Fibroblast of skin of scalp (primary cell): ENCODE data around the gene CST11. TPM values are rescaled to one million over a fixed set of nuclear protein-coding genes. Genes with fewer than 3 reads are reported as not detected.
"Not testable (repeated sequence)": the region's sequence is repeated elsewhere in the genome, so short reads cannot be mapped to it uniquely, and the experiment has no call there.

Experiments used
- DNase-seq: peaks from one replicate; pipeline ENCODE4 v3.0.0-alpha.2; 2013
- polyA plus RNA-seq, 2 experiments: library from polyadenylated mRNA; unstranded; fragments of 120-200 nt; gene quantifications; one replicate each; pipeline ENCODE4 v1.2.1, GENCODE V29; 2013; ENCODE audit not compliant: insufficient read length in 2 of 2

Gene CST11, protein sequence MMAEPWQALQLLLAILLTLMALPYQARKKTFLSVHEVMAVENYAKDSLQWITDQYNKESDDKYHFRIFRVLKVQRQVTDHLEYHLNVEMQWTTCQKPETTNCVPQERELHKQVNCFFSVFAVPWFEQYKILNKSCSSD
- polyA plus RNA-seq (2013, experiment 1 of 2; ENCODE audit: insufficient read length) = not detected
- not detected for polyA plus RNA-seq (2013, experiment 2 of 2; ENCODE audit: insufficient read length)

DNA sequence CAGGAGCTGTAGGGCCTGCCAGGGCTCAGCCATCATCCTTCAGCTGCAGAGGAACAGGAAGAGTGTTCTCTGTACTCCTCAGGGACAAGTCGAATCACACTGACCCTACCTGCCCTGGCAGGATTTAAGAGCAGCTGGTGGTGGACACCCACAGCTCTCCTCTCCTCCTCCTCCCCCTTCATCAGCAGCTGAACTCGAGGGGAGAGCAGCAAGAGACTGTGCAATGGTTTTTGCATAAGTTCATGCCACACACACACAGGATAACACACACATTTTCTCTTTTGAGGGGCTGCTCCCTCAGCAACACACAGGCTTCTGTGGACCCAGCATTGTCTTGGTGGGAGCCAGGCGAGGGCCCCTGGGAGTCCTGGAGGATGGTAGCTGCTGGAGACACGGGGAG, at the start of gene CST11:
Gene CST11, minus strand, starts transcription at position 101 of the 400 bp plus-strand sequence. Its CDS starts 65 bp downstream, at position 36.
- DNase-seq = no peak

DNA sequence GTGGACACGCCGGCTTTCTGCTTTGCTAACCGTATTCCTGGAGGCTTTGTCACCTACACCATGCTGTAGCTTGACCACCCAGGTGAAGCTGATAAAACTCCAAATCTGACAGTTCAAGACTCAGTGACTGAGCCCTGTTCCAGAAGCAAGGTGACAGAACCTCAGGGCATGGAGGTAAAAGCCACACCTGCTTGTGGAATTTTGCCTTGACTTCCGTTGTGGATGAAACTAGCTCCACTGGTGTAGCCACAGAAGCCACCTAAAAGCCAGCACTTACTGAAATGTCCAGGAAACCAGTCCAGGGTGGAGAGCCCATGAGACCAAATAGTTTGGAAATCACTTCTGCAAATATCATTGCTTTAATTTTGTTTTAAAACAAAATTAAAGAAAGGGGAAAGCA, 49.2 kb upstream of the CST11 start:
- DNase-seq = no peak

DNA sequence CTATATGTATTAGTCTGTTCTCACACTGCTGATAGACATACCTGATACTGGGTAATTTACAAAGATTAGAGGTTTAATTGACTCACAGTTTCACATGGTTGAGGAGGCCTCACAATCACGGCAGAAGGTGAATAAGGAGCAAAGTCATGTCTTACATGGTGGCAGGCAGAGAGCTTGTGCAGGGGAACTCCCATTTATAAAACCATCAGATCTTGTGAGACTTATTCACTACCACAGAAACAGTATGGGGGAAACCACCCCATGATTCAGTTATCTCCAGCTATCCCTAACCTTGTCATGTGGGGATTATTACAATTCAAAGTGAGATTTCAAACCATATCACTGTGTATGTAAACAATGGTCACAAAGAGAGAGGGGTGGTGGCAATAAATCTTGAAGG, 44.9 kb upstream of the CST11 start:
- DNase-seq = no peak

DNA sequence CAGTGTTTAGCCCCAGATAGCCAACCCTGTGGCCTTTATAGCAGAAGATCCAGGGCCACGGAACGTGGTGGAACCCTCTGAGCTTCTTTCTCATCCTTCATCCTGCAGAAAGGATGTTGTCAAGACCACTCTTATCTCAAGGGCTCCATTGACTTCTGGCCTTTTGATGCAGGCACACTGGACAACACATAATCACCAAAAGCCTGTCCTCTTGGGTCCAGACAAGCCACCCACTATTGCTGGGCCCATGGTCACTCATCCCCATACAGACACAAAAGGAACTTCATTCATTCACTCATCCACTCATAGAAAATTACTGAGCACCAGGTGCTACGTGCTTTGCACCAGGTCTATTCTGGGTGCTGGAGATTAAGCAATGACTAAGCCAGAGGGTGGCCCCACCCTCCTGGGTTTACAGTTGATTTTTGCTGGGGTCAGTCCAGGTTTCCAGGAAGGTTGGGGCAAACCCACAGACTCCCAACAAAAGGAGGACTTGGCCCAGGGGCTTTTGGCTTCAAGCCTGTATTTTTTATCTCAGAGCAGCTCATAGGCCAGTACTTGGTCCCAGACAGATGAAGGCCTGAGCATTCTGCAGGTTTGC, 40.6 kb upstream of the CST11 start:
- DNase-seq = no peak

DNA sequence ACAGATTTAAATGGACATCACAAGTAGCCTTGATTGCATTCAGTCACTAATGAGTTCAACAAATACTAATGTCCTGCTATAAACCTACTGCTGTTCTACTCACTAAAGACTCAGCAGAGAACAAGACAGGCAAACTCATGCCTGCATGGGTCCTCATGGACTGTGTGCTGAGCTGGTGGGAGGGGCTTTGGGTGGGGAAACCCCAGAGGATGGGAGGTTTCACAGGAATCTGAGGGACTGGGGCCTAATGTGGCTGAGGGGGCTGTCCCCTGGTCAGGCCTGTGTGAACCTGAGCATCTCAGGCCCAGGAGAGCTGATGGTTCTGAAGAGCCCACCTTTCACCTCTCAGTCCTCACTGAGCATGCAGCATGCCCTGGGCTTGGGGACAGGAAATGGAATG, 39.6 kb upstream of the CST11 start:
- no peak for DNase-seq

DNA sequence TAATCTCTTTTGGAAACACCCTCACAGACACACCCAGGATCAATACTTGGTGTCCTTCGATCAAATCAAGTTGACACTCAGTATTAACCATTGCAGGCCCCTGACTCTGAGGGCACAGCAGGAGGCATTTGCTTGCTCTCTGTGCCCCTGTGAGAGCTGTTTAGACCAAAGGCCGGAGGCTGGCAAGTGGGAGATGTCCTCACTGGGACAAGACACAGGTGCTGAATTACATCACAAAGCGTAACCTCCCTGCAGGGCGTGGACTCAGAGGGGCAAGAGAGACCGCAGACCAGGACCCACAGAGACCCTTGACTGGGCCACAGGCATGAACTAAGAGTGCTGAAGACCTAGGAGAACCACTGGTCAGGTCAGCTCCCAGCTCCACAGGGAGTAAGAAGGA, 38.1 kb upstream of the CST11 start, which contains the start of gene CST8:
Gene CST8, plus strand, starts transcription at position 301 of the 400 bp plus-strand sequence. CDS start 551 bp downstream, outside the sequence.
- DNase-seq = no peak

DNA sequence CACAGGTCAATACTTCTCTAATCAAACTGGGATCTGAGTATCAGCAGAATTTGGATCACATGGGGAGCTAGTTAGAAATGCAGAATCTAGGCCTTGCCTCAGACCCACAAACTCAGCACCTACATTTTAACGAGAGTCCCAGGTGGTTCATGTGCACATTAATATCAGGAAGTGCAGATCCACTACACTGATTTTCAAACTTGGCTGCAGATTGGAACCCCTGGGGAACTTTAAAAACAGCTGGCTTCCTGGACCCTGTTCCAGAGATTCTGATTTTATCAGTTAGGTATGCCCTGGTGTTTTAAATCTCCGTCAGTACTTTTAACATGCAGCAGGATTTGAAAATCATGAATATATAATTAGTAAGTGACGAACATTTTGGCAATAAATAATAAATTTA, 36.3 kb upstream of the CST11 start:
- DNase-seq = no peak

- DNase-seq = no peak
These were observed 35.8 kb upstream of the CST11 start for GRCh38 chr20:23488470-23488869.

- no peak for DNase-seq
These were observed 31.4 kb upstream of the CST11 start for GRCh38 chr20:23484081-23484480.

DNA sequence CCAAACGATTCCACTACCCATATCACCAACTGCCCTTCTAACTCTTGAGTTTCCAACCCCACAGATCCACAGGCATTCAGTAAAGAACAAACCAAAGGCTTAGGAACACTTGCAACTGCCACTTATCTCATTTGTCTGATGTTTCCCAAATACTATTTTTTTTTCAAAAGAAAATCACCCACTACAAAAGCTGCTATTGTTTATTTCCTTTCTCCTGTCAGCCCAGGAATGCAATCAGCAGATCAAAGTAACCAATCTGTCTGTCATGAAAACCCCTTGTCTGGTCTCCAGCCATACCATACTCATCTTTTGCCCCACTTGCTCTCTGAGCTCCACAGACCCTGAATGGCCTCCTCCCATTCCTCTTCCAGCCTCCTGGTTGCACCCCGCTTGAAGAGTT, 29.5 kb upstream of the CST11 start:
- no peak for DNase-seq

GRCh38 chr20:23479043-23479442, 26.4 kb upstream of the CST11 start:
- DNase-seq = no peak

DNA sequence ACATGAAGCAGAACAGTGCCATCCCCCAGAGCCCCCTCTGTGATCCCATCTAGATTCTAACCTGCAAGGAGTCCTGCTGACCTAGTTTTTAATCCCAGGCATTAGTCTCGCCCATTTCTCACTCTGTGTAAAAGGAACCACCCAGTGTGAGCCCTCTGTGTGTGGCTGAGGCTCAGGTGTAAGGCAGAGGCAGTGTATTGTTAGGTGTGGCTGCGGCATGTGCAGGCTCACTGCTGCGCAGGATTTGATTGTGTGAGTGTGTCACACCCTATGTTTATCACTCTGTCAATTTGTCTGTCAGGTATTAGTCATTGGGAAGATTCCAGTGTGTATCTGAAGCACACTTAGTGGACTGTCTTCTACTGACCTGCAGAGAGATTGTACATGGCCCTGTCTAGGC, 24.5 kb upstream of the CST11 start:
- DNase-seq = no peak

DNA sequence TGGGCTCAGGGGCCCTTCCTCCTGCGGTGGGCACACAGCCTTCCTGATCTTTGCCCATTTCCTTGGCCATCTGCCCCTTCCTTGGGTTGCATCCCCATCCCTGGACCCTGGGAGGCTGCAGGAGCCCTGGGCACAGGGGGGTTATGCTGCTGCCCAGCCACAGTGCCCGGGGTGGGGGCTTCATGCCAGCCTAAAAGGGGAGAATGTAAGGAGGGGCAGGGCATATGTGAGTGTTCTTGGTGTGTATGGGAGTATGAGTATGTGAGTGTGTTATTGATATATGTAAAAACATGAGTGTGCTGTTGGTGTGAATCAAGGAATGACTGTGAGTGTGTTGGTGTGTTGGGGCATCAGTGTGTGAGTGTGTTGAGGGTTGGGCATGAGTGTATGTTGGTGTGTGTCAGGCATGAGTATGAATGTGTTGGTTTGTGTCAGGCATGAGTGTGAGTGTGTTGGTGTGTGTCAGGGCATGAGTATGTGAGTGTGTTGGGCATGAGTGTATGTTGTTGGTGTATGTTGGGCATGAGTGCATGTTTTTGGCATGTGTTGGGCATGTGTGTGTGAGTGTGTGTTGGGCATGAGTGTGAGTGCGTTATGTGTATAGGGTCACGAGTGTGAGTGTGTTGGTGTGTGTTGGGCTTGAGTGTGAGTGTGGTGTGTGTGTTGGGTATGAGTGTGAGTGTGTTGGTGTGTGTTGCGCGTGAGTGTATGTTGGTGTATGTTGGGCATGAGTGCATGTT, 23.5 kb upstream of the CST11 start:
- DNase-seq = no peak

- DNase-seq = no peak
These were observed 22.7 kb upstream of the CST11 start for GRCh38 chr20:23475395-23475794.

DNA sequence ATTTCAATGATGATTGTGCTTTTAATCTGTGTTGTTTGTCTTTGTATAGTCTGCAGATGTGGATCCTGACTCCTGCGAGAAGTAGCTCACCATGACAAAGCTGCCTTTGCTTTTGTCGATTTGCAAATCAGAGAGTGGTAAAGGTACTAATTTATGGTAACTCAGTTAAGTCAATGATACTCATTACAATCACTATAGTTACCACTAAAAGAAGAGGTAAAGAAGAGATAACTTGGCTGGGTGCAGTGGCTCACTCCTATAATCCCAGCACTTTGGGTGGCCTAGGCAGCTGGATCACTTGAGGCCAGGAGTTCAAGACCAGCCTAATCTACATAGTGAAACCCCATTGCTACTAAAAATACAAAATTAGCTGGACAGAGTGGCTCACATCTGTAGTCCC, 20.6 kb upstream of the CST11 start:
- not testable (repeated sequence) for DNase-seq

DNA sequence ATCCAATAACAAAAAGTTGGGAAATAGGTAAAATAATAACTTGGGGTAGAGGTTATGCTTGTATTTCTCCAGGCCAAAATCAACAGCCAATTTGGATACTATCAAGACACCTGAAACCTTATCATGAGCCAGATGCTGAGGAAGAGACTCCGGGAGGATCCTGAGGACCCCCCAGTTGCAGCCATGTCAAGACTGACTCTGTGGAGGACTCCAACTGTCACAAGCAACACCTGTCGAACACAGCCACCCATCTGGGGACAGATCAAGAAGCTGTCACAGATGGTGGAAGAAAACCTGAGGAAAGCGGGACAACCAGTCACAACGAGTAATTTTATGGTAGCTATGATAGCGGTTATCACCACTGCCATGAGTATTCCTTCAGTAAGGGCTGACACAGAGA, 19.6 kb upstream of the CST11 start:
- not testable (repeated sequence) for DNase-seq

DNA sequence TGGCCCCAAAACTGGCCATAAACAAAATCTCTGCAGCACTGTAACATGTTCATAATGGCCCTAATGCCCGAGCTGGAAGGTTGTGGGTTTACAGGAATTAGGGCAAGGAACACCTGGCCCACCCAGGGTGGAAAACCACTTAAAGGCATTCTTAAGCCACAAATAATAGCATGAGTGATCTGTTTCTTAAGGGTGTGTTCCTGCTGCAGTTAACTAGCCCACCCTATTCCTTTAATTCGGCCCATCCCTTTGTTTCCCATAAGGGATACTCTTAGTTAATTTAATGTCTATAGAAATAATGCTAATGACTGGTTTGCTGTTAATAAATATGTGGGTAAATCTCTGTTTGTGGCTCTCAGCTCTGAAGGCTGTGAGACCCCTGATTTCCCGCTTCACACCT, 14.3 kb upstream of the CST11 start:
- DNase-seq = not testable (repeated sequence)

- no peak for DNase-seq
These were observed 8.5 kb upstream of the CST11 start for GRCh38 chr20:23461180-23461579.

DNA sequence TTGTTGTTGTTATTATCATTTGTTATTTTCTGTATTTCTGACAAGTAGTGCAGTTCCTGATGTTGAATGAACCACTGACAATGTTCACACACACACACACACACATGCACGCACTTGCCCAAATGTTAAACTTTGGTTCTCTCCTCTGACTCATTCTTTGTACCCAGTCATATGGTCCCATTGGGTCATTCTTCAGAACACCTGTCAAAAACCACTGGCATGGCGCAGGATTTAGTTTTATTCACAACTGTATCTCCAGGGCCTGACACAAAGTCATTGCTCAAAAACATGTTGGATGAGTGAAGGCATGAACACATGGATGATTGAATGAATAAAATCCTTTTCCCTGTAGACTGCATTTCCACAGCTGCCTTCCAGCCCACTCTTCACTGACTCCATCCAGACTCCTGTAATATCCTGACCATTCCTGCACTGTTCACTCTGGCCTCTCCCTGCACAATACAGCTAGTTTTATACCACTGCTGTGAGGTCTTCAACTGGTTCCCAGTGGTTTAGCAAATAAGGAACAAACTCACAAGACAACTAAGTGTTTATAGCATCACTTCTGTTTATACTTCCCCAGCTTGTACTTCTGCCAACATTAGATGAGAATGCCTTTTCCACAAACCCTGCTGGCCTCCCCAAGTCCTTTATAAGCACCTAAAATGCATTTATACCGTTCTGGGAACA, 6.9 kb upstream of the CST11 start:
- no peak for DNase-seq

- no peak for DNase-seq
These were observed 4.2 kb upstream of the CST11 start for GRCh38 chr20:23456873-23457272.

DNA sequence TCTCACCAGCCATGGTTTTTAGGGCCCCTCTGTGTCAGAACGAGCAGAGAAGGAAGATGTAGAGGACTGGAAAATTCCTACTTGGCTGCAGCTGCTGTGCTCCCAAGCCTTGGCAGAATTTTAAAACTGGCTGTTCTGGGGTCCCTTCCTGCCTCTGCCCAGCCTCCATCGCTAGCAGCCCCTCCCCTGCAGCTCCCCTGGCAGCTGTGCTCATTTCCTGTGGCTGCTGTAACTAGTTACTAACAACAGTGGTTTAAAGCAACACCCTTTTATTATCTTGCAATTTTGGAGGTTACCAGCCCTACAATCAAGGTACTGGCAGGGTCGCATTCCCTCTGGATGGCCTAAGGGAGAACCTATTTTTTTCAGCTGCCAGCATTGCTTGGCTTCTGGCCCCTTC, 3.7 kb upstream of the CST11 start:
- DNase-seq = no peak

GRCh38 chr20:23455639-23456038, 3.0 kb upstream of the CST11 start:
- no peak for DNase-seq

DNA sequence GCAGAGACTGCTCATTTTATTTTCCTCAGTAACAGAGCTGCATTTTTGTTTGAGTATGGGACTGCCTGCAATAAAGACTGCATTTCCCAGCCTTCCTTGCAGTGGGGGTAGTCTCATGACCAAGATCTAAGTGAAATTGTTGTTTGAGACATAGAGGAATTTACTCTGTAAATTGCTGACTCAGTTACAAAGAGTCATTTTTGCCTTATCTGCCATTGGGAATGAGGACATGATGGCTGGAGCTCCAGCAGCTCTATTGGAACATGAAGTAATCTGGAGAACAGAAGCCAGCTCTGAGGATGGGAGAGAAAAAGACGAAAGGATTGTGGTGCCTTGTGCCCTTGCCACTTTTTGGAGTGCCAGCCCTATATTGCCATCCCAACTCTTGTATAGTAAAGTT, 2.1 kb upstream of the CST11 start:
- DNase-seq = no peak
